SKM-1 treated with dmso at 0.1 percent for 144 hours (cell line): ENCODE measurements around the gene STRA8.
"Not testable (repeated sequence)": the region's sequence is repeated elsewhere in the genome, so short reads cannot be mapped to it uniquely, and the experiment has no call there.

ENCODE experiments used
- DNase-seq: peaks from one replicate; lab custom pipeline; 2025; ENCODE audit not compliant: unreplicated experiment; lab: John Stamatoyannopoulos, UW

STRA8 gene

GRCh38 chr7:135204876-135205275, 28.8 kb upstream of the STRA8 start:
- DNase-seq, result no peak

- DNase-seq, result no peak
Measured at GRCh38 chr7:135205850-135206249, 27.8 kb upstream of the STRA8 start.

- no peak for DNase-seq
Measured at GRCh38 chr7:135206941-135207391, 26.7 kb upstream of the STRA8 start.

GRCh38 chr7:135207406-135208101, 26.1 kb upstream of the STRA8 start:
- no peak for DNase-seq

GRCh38 chr7:135208102-135208793, 25.4 kb upstream of the STRA8 start:
- DNase-seq, result no peak

- no peak for DNase-seq
Measured at GRCh38 chr7:135209225-135209834, 24.3 kb upstream of the STRA8 start.

GRCh38 chr7:135210888-135211178, 22.8 kb upstream of the STRA8 start:
- DNase-seq, result no peak

- DNase-seq, result peak; percentile 89
Measured at GRCh38 chr7:135211179-135211945, 22.3 kb upstream of the STRA8 start, which contains the start of gene WDR91. TSS of gene WDR91 (minus strand) at chr7:135211526. CDS start at chr7:135211502, 24 bp downstream.

- DNase-seq, result not testable (repeated sequence)
Measured at GRCh38 chr7:135211946-135212685, 21.5 kb upstream of the STRA8 start.

GRCh38 chr7:135213831-135214230, 19.8 kb upstream of the STRA8 start:
- DNase-seq, result no peak

- DNase-seq, result no peak
Measured at GRCh38 chr7:135215180-135215579, 18.5 kb upstream of the STRA8 start.

- DNase-seq, result no peak
Measured at GRCh38 chr7:135215698-135216097, 17.9 kb upstream of the STRA8 start.

- DNase-seq, result no peak
Measured at GRCh38 chr7:135217645-135218509, 15.8 kb upstream of the STRA8 start.

GRCh38 chr7:135224027-135224426, 9.6 kb upstream of the STRA8 start:
- peak; percentile 67 for DNase-seq

- DNase-seq, result no peak
Measured at GRCh38 chr7:135231686-135232085, 2.0 kb upstream of the STRA8 start.

- DNase-seq, result no peak
Measured at GRCh38 chr7:135232087-135232486, 1.6 kb upstream of the STRA8 start.

GRCh38 chr7:135232720-135233119, 918 bp upstream of the STRA8 start:
- no peak for DNase-seq

GRCh38 chr7:135234095-135234494, 457 bp downstream of the STRA8 start:
- not testable (repeated sequence) for DNase-seq

GRCh38 chr7:135234727-135235126, 1.1 kb downstream of the STRA8 start:
- no peak for DNase-seq

GRCh38 chr7:135235841-135236240, 2.2 kb downstream of the STRA8 start:
- no peak for DNase-seq
